ENCODE data around the gene USP14. TPM values are rescaled to one million over a fixed set of nuclear protein-coding genes. Genes with fewer than 3 reads are reported as not detected.

Gene USP14
- total RNA-seq, 4 donors from 2014 or later: 33.3 to 34.7 (median 34.1) TPM

- DNase-seq (ENCODE audit: low spot score in 2 of 2): no peak
- no peaks in the 10 kb centered on the region for H3K9me3 ChIP-seq
- H3K27me3 ChIP-seq: no peaks in the 10 kb centered on the region
- peaks cover 0 to 27% (median 0%) of the 10 kb centered on the region in 3 donors for H3K36me3 ChIP-seq
- WGBS, 2 donors: 93% methylated on average over 11 of the region's 11 CpGs
- H3K27ac ChIP-seq: no peak overlapping the region
- peaks cover 0 to 23% (median 18%) of the 10 kb centered on the region in 4 donors for H3K4me1 ChIP-seq
- no peak for TF ChIP-seq POLR2A (IDR thresholded peaks at IDR 0.05)
- TF ChIP-seq EP300 (IDR thresholded peaks at IDR 0.05): no peak
- no peak for TF ChIP-seq CTCF (IDR thresholded peaks at IDR 0.05)
- H3K4me3 ChIP-seq: no peak overlapping the region
Measured at GRCh38 chr18:160831-161570, 2.6 kb downstream of the USP14 start.

GRCh38 chr18:172361-172760, 14.0 kb downstream of the USP14 start:
- H3K27me3 ChIP-seq: no peaks in the 10 kb centered on the region
- 70 to 81% methylated on average over 5 of the region's 5 CpGs for WGBS, 2 donors
- no peaks in the 10 kb centered on the region for H3K9me3 ChIP-seq
- no peak for DNase-seq (ENCODE audit: low spot score in 2 of 2)
- H3K4me1 ChIP-seq: no peaks in the 10 kb centered on the region
- no peak for TF ChIP-seq CTCF (IDR thresholded peaks at IDR 0.05)
- TF ChIP-seq POLR2A (IDR thresholded peaks at IDR 0.05): no peak
- no peak for TF ChIP-seq EP300 (IDR thresholded peaks at IDR 0.05)
- no peak overlapping the region for H3K27ac ChIP-seq
- no peak overlapping the region for H3K4me3 ChIP-seq
- H3K36me3 ChIP-seq: peaks cover 0 to 63% (median 2%) of the 10 kb centered on the region in 3 donors

GRCh38 chr18:179499-179898, 21.1 kb downstream of the USP14 start:
- Histone ChIP-seq H3K27ac (no peak overlapping the region), H3K4me1 (peaks cover 0 to 16% (median 0%) of the 10 kb centered on the region in 4 donors), H3K4me3 (no peak overlapping the region), H3K27me3 (no peaks in the 10 kb centered on the region), H3K36me3 (peaks cover 0 to 30% (median 5%) of the 10 kb centered on the region in 3 donors), H3K9me3 (no peaks in the 10 kb centered on the region)
- TF ChIP-seq CTCF (IDR thresholded peaks at IDR 0.05): no peak
- 84 to 91% methylated on average over 5 of the region's 5 CpGs for WGBS, 2 donors
- DNase-seq (ENCODE audit: low spot score in 2 of 2): no peak

- H3K9me3 ChIP-seq: no peaks in the 10 kb centered on the region
- no peak overlapping the region for H3K27ac ChIP-seq
- no peaks in the 10 kb centered on the region for H3K27me3 ChIP-seq
- peaks cover 0 to 47% (median 5%) of the 10 kb centered on the region in 3 donors for H3K36me3 ChIP-seq
- no peak overlapping the region for H3K4me3 ChIP-seq
- TF ChIP-seq EP300 (IDR thresholded peaks at IDR 0.05) (no peak), CTCF (IDR thresholded peaks at IDR 0.05) (no peak), POLR2A (IDR thresholded peaks at IDR 0.05) (no peak)
- DNase-seq (ENCODE audit: low spot score in 2 of 2): no peak
- peaks cover 0 to 16% (median 0%) of the 10 kb centered on the region in 4 donors for H3K4me1 ChIP-seq
Measured at GRCh38 chr18:181711-182110, 23.4 kb downstream of the USP14 start.

- 55 to 56% methylated on average over 1 of the region's 1 CpG for WGBS, 2 donors
Measured at GRCh38 chr18:183769-184168, 25.4 kb downstream of the USP14 start.

More at GRCh38 chr18:183769-184168, 25.4 kb downstream of the USP14 start:
- Histone ChIP-seq H3K9me3 (no peaks in the 10 kb centered on the region), H3K4me3 (no peak overlapping the region), H3K4me1 (peaks cover 0 to 16% (median 0%) of the 10 kb centered on the region in 4 donors), H3K27me3 (no peaks in the 10 kb centered on the region), H3K27ac (peak overlapping the region in 1 of 4 donors; percentile 56), H3K36me3 (peaks cover 0 to 40% (median 5%) of the 10 kb centered on the region in 3 donors)
- no peak for DNase-seq (ENCODE audit: low spot score in 2 of 2)
- no peak for TF ChIP-seq EP300 (IDR thresholded peaks at IDR 0.05)
- TF ChIP-seq CTCF (IDR thresholded peaks at IDR 0.05): no peak
- TF ChIP-seq POLR2A (IDR thresholded peaks at IDR 0.05): no peak

Data from tibial nerve (tissue), 4 donors.